GM21737 (cell line): ENCODE results near the gene JMJD4.
"Not testable (repeated sequence)": the region's sequence is repeated elsewhere in the genome, so short reads cannot be mapped to it uniquely, and the experiment has no call there.

Source experiments
- ATAC-seq: cut with Tn5 transposase; IDR thresholded peaks from one replicate; pipeline ENCODE4 v1.9.1; 2021; ENCODE audit warnings: mild to moderate bottlenecking, moderate library complexity; ENCODE audit not compliant: unreplicated experiment

The JMJD4 gene

DNA sequence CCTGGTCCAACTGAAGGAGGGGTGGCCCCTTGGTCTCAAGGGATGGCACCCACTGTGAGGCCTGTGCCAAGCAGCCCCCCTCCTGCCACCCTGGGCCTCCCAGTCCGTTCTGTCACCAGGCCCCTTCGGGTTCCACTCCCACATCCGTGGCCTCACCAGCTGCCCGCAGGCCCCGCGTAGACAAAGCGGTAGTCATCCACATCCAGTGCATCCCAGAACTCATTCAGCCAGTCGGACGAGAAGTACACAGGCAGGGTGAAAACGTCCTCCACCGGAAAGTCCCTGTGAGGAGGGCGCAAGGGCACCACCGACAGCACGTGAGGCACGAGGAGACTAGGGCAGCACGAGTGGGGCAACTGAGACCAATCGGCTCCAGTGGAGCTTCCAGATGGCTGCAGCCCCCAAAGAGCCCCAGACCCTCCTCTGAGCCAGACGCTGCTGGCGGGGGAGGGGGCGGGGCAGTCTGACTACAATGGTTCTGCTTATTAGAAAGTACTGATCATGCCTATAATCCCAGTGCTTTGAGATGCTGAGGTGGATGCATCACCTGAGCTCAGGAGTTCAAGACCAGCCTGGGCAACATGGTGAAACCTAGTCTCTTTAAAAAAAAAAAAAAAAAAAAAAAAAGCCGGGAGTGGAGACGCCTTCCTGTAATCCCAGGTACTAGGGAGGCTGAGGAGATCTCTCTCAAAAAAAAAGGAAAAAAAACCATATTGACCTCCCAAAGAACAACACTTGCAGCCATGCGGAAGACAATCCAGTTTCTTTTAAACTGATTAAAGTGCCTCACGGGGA, 1.2 kb downstream of the JMJD4 start:
- ATAC-seq: no peak

DNA sequence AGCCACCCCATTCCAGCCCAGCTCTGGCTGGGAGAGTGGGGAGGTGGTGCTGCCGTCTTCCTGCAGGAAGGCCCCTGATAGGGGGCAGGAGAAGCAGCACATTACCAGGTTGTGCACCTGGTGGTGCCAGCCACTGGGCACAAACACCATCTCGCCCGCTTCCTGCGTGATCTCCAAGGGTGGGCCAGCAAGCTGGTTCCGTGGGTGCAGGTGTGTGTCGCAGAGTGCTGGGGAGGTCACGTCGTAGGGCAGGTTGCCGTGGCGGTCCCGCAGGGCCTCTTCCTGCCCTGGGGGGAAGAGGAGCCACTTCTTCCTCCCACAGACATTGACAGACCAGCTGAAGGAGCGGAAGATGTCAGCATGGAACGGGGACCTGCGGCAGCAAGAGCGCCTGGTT, 1.8 kb downstream of the JMJD4 start:
- ATAC-seq: no peak

DNA sequence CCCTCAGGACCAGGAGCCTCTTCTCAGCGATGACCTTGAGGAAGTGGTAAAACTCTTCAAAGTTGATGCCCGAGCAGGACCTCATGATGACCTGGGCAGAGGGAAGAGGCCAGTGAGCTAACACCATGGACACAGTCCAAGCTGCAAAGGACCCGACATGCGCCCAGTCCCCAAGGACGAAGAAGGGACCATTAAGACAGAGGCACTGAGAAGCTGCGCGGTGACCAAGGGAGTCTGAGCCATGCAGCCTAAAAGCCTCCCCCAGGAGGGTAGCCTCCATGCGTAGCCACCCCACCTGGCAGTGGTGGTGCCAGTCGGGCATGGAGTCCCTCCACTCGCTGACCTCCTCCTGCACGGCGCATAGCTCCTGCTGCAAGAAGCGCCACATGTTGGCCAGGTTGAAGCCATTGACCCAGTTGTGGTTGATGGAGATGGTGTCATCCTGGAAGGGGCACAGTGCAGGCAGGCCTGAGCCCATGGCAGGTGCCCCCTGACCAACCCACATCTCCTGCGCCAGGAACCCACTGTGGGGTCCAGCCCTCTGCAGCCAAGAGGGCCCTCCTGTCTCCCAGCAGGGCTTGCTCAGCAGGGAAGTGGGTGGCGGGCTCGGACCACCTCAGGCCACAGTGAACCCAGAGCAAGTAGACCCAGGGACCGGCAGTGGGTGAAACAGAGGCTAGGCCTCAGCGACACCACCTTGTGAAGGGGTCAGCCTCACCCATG, 2.4 kb downstream of the JMJD4 start:
- no peak for ATAC-seq

DNA sequence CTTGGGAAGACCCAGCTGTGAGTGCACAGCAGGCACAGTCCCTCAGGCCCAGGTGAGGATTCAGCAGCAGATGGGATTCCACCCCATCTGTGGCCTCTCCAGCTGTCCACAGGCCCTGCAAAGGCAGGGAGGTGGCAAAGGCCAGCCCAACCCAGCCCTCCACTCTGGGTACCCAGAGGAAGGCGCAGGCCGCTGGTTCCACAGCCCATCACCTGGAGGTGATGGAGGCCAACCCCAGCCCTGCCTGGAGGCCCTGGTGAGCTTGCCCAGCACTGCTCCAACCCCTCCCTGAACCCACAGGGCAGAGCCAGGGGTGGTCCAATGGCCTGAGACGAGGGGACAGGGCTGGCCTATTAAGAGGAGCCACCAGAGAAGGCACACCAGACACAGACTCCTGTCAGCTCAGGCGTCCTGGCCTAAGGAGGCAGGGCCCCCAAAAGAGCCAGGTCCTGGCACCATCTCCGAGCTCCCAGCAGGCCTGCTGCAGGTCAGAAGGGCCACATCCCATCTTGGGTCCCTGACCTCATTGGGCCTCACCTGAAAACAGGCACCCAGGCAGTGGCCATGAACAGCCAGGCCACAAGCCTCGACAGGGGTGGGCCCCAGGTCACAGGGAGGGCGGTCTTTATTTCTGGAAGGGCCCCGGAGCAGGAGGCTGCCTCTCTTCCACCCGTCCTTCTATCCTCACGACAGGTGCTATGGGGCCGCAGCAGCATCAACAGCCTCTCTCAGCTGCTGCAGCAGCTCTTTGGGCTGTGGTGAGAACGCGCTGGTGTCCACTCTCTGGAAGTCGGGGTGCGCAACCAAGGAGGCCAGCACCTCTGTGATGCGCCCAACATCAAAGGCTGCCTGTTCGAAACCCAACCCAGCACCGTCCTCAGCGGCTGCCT, 3.2 kb downstream of the JMJD4 start:
- ATAC-seq: no peak

DNA sequence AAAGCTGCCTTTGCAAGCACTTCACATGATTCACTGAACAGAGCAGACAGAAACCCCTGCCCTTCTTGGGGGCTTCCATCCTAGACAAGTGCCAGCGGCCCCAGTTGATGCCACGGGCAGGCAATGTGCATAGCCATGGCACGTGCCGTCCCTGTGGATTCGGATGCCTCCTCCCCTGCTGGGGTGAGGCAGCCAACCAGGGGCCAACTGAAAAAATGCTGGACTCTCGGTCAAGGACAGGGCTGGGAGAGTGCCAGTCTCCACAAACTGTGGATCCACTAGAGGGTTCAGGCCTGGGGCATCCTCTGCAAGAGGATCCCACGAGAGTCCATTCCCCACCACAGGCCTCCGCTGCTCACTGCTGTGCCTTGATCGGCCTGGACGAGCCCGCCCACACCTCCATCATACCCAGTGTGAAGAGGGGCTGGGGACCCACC, 3.8 kb downstream of the JMJD4 start:
- ATAC-seq: no peak

DNA sequence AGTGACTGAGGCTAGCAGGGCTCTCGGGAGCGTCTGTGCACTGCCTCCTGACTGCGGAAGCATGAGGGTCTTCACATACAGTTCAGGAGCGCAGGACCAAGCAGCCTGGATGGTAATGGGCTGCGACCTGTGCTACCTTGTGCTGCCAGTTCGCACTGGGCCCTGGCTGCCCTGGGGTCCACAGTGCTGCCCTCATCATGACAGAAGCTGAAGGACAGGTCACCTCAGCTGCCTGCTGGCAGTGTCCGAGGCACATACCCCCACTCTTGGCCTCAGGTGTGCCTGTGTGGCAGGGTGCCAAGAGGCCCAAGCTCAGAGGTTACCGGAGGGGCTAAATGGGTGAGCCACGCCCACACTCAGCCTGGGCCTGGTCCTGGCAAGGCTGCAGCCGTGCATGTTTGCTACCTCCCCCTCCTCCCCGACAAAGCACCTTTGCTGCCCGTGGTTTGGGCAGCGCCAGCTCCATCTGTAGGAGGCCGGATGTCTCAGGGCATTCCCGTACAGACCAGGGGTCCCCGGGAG, 4.4 kb downstream of the JMJD4 start:
- ATAC-seq: no peak

DNA sequence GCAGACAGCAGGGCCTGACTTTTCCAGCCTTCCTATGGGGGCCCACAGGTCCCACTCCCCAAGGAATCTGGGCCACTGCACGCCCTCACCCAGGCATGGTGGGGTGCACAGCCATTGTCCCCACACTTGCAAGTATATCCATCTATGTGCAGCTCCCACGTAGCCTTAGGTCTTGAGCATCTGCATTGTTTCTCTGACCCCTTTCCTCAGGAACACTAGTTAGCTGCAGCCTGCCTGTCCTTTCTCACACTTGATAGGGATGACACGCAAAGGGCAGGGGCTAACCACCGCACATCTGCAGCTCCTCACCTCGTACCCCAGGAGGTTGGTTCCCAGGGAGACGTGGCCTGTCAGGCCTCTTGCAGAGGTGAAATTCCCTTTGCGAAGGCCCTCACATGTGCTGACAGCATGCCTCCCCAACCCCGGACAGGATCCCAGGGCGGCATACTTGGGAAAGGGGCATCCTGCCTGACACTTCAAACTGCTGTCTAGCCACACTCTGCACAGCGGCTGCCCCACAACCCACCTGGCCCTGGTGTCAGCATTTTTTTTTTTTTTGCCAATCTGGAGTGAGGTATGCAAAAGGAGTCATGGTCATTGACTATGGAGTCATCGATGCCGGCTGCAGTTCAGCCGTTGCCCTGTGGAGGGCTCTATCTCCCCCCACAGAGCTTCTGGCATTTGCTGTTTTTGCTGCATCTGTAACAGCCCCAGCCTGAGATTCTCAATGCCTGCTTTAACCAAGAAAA, 5.0 kb downstream of the JMJD4 start:
- ATAC-seq: no peak

DNA sequence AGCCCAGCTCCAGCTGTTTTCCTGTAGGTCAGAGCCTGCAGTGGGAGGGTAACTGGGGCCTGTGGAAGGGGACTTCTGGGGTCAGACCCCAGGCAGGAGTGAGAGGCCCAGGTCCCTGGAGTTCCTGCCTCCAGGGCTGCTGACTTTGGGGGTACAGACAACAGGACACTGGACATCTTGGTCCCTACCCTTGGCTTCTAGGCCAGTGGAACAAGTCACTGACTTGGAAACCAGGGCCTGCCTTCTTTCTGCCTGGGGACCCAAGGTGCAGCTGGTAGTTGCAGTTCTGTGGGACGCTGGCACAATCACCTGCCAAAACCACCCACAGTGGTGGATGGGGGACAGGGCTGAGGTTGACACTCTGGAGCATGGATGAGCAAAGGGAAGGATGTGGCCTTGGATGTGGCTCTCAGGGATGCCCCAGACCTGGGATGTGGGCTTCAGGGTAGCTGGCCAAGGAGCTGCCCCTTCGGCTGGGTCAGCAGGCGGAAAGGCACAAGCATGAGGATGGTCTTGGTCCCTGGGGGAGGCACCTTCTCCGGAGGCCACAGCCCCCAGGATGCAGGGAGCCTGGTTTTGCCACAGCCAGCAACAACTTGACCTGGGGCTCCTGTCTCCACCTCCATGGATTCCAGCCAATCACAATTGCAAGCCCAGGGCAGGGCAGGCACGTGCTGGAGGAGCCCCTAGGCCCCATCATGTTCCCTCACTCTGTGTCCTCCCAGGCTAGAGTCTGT, 5.8 kb downstream of the JMJD4 start:
- no peak for ATAC-seq

DNA sequence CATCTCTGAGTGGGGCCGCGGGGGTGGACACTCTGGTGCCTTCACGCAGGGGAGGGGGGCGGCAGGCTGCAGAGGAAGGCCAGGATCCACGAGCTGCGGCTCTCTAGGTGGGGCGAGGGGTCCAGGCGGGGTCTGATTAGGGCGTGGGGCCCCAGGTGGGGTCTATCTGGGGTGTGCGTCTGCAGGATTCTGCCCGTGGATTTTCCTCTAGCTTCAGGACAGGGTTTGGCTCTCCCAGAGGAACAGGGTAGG, 6.3 kb downstream of the JMJD4 start:
- no peak for ATAC-seq

DNA sequence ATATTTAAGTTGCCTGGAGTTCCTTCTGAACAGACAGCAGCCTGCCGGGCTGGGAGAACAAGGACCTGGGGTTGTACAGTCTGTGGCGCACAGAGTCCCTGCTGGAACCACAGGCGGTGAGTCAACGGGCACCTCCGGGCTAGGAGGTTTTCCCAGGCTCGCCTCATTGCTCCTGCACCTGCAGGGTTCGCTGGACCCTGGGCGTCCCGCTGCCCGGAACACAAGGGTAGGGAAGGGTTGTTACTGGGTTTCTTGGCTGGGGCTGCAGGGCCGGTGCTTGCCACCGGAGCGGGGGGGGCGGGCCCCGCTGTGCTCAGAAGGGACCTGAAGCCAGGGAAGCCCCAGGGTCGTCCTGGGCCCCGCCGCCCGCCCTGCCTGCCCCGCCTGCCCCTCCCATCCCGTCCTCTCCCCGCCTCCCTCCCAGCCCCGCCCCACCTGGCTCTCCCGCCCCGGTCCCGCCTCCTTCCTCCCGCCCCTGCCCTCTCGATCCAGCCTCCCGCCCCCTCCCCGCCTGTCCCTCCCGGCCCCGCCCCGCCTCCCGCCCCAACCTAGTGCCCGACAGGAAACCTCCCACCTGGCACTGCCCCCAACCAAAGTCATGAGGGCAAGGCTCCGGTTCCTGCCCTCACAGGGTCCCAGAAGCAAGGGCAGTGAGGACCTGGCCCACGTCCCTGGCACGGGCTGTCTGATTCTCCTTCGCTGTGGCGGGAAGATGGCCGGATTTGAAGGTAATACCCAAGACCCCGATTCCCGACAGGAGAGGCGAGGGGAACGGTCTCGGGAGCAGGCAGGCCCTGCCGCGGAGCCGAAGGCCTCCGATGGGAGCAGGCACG, 6.8 kb downstream of the JMJD4 start:
- peak; percentile 45 for ATAC-seq

DNA sequence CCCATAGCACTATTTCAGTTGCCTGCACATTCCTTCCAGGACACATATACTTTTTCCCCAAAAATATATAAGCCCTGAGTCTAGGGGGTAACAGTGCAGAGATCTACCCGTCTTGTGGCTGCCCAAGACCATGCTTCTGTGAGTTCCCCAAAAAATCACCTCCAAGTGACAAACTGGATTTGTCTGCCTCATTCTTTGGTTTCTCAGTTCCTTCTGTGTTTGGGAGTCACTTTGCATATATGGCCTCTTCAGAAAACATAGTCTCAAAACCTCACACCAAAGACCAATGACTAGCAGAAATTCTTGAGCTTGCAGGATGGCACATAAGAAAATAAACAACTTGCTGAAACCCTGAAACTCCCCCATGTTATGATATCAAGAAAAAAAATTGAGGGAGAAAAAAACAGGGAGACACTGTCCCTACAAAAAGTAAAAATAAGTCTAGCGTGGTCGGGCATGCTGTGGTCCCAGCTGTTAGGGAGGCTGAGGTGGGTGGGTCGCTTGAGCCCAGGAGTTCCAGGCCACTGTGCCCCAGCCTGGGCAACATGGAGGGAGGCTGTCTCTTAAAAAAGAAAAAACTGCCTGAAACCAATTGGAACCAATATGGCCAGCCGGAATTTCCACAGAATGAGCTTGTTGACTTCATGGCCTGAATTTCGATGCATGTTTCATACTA, 8.0 kb downstream of the JMJD4 start:
- ATAC-seq: no peak

DNA sequence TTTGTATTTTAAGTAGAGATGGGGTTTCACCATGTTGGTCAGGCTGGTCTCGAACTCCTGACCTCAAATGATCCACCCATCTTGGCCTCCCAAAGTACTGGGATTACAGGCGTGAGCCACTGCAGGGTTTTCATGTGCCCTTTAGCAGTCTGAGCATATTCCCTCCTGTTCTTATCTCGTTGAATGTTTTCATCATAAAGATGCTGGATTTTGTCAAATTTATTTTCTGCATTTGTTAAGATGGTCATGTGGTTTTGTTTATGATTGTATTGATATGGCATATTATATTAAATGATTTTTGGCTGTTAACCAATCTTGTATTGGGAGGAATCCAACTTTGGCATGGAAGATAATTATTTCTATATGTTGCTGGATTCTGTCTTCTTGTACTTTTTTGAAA, 8.8 kb downstream of the JMJD4 start:
- ATAC-seq: no peak

DNA sequence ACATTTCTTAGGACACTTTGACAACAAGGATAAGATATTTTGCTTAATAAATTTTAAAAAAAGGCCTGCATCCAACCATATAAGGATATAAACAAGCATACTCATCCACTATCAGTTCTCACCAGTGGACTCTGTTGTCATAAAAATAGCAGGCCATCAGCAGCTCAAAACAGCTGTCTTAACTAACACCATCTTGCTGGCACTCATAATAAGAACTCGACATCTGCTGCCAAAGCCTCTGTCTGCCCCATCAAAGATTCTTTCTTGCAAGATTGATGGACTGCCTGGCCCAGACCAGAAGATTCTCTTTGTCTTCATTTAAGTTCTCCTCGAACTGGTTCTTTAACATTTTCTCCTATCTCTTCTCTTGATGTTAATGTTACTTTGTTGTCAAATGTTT, 10.1 kb downstream of the JMJD4 start:
- no peak for ATAC-seq

DNA sequence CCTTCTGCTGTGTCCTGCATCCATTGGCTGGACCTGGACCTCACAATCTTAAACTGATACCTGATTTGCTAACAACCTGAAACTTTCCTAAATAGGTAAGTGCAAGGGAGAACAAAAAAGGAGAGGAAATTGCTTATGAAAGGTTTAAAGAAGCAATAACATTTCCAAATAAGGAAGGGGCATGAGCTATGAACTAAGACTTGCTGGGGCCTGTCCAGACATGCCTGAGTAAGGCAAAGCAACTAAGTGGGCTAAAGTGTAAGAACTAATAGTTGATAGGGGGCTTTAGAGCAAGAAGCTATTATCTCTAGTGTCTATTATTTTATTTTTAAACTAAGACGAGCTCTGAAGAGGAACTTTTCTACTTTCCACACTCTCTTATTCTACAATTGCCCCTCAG, 11.6 kb downstream of the JMJD4 start:
- no peak for ATAC-seq

DNA sequence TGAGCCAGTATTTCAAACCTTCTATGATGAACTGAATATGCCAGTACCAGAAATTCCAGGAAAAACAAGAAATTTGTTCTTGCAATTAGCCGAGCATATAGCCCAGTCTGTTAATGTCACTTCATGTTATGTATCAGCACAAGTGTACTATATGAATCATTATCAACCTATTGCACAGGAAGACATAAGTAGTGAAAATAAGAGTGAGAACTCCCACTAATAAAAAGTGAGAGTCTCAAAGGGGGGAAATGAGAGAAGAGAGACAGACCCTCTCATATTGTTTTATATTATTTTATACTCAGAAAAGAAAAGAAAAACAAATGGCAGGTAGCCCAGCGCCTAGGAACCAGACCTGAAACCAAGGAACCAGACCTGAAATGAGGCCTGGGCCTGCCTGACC, 16.2 kb downstream of the JMJD4 start:
- no peak for ATAC-seq

DNA sequence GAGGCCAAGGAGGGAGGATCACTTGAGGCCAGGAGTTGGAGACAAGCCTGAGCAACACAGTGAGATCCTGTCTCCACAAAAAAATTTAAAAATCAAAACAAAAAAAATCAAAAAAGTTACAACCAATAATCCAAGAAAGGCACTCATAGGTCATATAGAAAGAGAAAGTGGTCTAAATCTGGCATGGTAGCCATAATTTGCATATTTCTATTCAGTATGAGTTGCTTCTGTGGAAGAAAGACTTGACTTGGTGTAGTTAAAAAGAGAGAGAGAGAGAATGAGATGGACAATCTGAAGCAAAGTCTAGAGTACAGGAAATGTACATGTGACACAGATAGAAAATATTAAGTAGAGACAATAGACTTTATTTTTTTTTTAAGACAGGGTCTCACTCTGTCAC, 22.5 kb downstream of the JMJD4 start:
- no peak for ATAC-seq

DNA sequence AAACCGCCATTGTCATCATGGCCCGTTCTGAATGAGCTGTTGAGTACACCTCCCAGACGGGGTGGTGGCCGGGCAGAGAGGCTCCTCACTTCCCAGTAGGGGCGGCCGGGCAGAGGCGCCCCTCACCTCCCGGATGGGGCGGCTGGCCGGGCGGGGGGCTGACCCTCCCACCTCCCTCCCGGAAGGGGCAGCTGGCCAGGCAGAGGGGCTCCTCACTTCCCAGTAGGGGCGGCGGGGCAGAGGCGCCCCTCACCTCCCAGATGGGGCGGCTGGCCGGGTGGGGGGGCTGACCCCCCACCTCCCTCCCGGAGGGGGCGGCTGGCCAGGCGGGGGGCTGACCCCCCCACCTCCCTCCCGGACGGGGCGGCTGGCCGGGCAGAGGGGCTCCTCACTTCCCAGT, 24.6 kb downstream of the JMJD4 start:
- ATAC-seq: not testable (repeated sequence)

DNA sequence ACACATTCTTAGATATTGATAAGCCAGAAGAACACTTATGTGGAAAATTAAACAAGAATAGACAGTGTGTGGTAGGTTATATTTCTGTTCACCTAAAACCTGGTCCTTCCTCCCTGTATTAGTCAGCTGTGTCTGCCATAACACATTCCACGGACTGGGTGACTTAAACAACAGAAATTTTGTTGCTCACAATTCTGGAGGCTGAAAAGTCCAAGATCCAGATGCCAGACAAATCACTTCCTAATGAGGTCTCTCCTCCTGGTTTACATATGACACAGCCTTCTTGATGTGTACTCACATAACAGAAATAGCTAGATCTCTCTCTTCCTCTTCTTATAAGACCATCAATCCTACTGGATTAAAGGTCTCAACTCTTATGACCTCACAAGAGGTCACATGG, 25.7 kb downstream of the JMJD4 start:
- no peak for ATAC-seq

DNA sequence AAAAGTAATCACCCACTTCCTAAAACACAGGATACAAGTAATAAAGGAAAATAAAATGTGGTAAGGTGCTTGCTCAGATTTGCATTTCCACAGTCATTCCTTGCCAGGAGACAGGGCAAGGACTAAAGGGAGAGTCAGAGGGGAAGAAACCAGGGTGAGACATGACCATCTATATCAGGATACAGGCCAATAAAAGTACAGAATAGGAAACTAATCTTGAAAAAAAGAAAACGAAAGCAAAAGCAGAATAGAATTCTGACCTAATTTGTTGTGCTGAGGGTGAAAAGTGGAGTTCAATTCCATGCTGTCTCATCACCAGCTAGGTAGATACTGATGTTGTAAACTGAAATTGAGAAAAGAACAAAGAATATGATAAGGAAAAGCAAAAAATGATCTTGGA, 27.3 kb downstream of the JMJD4 start:
- no peak for ATAC-seq
